Effector memory CD4-positive, alpha-beta T cell (primary cell): Measurements from ENCODE around the gene NUMBL.
A peak's percentile ranks its signal among the peaks of the same experiment; 100 is the strongest.

Experiments used
- DNase-seq, 3 donors: peaks; one replicate each; pipeline ENCODE4 v3.0.0-alpha.2; 2020
- H3K27ac ChIP-seq: 2 replicates; pipeline ENCODE4 v1.7.0; 2013; ENCODE audit warnings: mild to moderate bottlenecking, low read length, moderate library complexity; ENCODE audit not compliant: insufficient read depth, poor library complexity, severe bottlenecking
- H3K27me3 ChIP-seq: replicated peaks from 2 replicates; pipeline ENCODE4 v1.7.0; 2013; ENCODE audit warnings: mild to moderate bottlenecking, low read length; ENCODE audit not compliant: insufficient read depth, control insufficient read depth, poor library complexity, severe bottlenecking
- H3K36me3 ChIP-seq: 2 replicates; pipeline ENCODE4 v1.7.0; 2013; ENCODE audit warnings: mild to moderate bottlenecking, low read length, moderate library complexity; ENCODE audit not compliant: control insufficient read depth, insufficient read depth
- H3K4me1 ChIP-seq: 2 replicates; pipeline ENCODE4 v1.7.0; 2013; ENCODE audit warnings: low read length, mild to moderate bottlenecking; ENCODE audit not compliant: control insufficient read depth, insufficient read depth, poor library complexity, severe bottlenecking
- H3K4me3 ChIP-seq: 2 replicates; pipeline ENCODE4 v1.7.0; 2013; ENCODE audit warnings: low read length, low read depth, mild to moderate bottlenecking; ENCODE audit not compliant: insufficient read depth, poor library complexity, severe bottlenecking
- H3K9me3 ChIP-seq: 2 replicates; pipeline ENCODE4 v1.7.0; 2013; ENCODE audit warnings: mild to moderate bottlenecking, low read length, moderate library complexity; ENCODE audit not compliant: control insufficient read depth

Gene NUMBL

GRCh38 chr19:40716482-40717324 lies 26.3 kb upstream of the NUMBL start, which contains the start of the genes COQ8B and ITPKC:
COQ8B (minus strand) TSS chr19:40716886; CDS start chr19:40714632, 2,254 bp downstream.
ITPKC (plus strand) TSS chr19:40717112; CDS start chr19:40717136, 24 bp downstream.
- H3K4me1 ChIP-seq: peaks cover 45% of the 10 kb centered on the region
- peak; percentile 99 to 100 (median 99) for DNase-seq
- no peaks in the 10 kb centered on the region for H3K9me3 ChIP-seq
- peaks cover 1% of the 10 kb centered on the region for H3K36me3 ChIP-seq
- peak within 1 kb of the TSS; percentile 67 for H3K4me3 ChIP-seq
- peak within 1 kb of the TSS; percentile 95 for H3K27ac ChIP-seq
- H3K27me3 ChIP-seq: no peaks in the 10 kb centered on the region

GRCh38 chr19:40716031-40716481 lies 25.6 kb upstream of the NUMBL start:
- peak overlapping the region; percentile 95 for H3K27ac ChIP-seq
- H3K36me3 ChIP-seq: no peaks in the 10 kb centered on the region
- DNase-seq: peak; percentile 35 to 64 (median 60)
- H3K9me3 ChIP-seq: no peaks in the 10 kb centered on the region
- H3K27me3 ChIP-seq: no peaks in the 10 kb centered on the region
- peaks cover 45% of the 10 kb centered on the region for H3K4me1 ChIP-seq
- peak overlapping the region; percentile 67 for H3K4me3 ChIP-seq

- Histone ChIP-seq H3K4me1 (peaks cover 45% of the 10 kb centered on the region), H3K27me3 (no peaks in the 10 kb centered on the region), H3K9me3 (no peaks in the 10 kb centered on the region), H3K4me3 (peak overlapping the region; percentile 67), H3K36me3 (peaks cover 3% of the 10 kb centered on the region), H3K27ac (peak overlapping the region; percentile 95)
- peak; percentile 87 to 90 (median 90) for DNase-seq
These were observed 24.2 kb upstream of the NUMBL start for GRCh38 chr19:40714441-40715299.

GRCh38 chr19:40713939-40714338 lies 23.5 kb upstream of the NUMBL start:
- DNase-seq: no peak
- H3K27me3 ChIP-seq: no peaks in the 10 kb centered on the region
- peak overlapping the region; percentile 67 for H3K4me3 ChIP-seq
- peak overlapping the region; percentile 95 for H3K27ac ChIP-seq
- H3K4me1 ChIP-seq: peaks cover 38% of the 10 kb centered on the region
- H3K9me3 ChIP-seq: no peaks in the 10 kb centered on the region
- peaks cover 5% of the 10 kb centered on the region for H3K36me3 ChIP-seq

DNA sequence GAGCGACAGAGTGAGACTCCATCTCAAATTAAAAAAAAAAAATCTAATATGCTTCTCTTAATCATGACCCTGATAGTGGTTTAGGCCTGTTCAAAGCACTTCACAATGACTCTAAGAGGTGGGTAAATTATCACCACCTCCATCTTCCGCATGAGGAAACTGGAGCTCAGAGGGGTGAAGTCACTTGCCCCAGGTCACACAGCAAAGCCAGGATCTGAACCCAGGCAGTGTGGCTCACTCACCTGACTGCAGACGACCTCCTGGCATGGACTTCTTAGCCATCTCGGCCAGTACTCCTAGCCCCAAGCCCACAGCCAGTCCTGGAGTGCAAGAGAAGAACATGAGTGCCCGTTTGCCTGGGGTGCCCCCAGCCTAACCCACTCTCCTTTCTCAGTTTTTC lies 19.4 kb upstream of the NUMBL start:
- Histone ChIP-seq H3K27ac (no peak overlapping the region), H3K36me3 (peaks cover 9% of the 10 kb centered on the region), H3K9me3 (no peaks in the 10 kb centered on the region), H3K4me3 (no peak overlapping the region), H3K4me1 (peaks cover 9% of the 10 kb centered on the region), H3K27me3 (no peaks in the 10 kb centered on the region)
- DNase-seq: no peak

GRCh38 chr19:40707615-40708014 lies 17.2 kb upstream of the NUMBL start:
- H3K36me3 ChIP-seq: peaks cover 23% of the 10 kb centered on the region
- no peak overlapping the region for H3K27ac ChIP-seq
- H3K4me3 ChIP-seq: no peak overlapping the region
- no peaks in the 10 kb centered on the region for H3K27me3 ChIP-seq
- no peaks in the 10 kb centered on the region for H3K9me3 ChIP-seq
- DNase-seq: no peak
- H3K4me1 ChIP-seq: no peaks in the 10 kb centered on the region

DNA sequence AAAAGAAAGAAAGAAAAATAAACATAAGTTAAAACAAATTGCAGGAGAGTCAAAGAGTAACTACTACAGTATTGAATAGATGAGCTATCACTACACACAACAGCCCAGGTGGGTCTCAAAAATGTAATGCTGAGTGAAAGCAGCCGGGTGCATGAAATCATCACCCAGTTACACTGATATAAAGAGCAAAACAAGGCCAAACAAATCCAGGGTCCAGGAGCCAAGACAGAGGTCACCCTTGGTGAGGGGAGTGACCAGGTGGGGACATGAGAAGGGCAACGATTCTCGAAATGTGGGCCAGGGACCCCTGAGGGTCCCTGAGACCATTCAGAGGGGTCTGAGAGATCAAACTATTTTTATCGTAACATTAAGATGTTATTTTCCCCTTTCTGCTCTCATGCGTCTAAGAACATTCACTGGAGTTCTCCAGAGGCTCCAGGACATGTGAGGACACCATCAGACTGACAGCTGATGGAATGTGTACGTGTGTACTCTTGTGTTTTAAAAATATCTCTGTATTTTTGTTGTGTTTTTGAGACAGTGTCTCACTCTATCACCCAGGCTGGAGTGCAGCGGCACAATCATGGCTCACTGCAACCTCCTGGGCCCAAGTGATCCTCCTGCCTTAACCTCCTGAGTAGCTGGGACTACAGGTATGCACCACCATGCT lies 15.6 kb upstream of the NUMBL start:
- DNase-seq: no peak
- Histone ChIP-seq H3K27me3 (no peaks in the 10 kb centered on the region), H3K36me3 (peaks cover 34% of the 10 kb centered on the region), H3K4me1 (no peaks in the 10 kb centered on the region), H3K27ac (no peak overlapping the region), H3K4me3 (no peak overlapping the region), H3K9me3 (no peaks in the 10 kb centered on the region)

DNA sequence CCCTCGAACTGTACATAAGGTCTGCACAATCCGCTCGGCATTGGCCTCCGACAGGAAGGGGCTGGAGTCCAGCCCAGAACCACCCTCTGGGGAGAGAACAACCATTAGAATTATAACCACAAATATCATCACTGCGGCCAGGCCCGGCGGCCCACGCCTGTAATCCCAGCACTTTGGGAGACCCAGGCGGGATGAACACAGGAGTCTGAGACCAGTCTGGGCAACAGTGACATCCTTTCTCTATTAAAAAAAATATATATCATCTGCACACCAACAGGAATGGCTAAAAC lies 14.9 kb upstream of the NUMBL start:
- no peaks in the 10 kb centered on the region for H3K4me1 ChIP-seq
- H3K36me3 ChIP-seq: peaks cover 36% of the 10 kb centered on the region
- H3K27ac ChIP-seq: no peak overlapping the region
- H3K9me3 ChIP-seq: no peaks in the 10 kb centered on the region
- DNase-seq: no peak
- no peak overlapping the region for H3K4me3 ChIP-seq
- H3K27me3 ChIP-seq: no peaks in the 10 kb centered on the region

DNA sequence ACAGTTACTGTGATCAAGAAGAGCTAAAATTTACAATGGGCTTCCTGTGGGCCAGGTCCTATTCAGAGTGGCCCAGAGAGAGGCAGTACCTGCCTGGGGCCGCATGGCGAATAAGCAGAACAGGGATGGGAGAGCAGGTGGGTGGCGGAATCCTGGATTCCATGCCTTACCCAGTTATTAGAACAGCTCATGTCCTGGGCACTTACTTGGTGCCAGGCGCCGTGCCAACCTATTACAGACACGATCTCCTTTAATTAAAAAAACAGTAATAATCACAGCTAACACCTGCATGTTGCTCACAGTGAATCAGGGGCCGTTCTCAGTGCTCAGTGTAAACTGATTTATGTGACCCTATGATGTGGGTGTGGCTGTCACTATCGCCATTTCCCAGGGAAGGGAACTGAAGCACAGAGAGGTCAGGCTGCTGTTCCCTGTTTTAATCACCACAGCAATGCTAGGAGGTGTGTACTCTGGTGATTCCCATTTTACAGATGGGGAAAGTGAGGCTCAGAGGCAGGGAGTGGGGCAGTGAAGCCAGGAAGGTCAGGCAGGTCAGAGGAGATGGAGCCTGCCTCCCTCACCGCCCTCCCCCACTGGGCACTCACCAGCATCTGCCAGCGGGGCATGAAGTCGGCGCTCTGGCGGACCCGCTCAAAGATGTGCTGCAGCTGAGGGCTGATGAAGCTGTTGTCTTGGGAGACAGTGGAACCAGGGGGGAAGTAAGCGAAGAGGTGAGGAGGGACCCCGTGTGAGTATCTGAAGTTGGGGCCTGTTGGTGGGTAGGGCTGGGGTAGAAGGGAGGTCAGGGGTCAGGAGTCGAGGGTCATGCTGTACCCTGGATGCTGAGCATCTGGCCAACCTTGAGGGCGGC lies 14.3 kb upstream of the NUMBL start:
- H3K27ac ChIP-seq: no peak overlapping the region
- H3K36me3 ChIP-seq: peaks cover 34% of the 10 kb centered on the region

More for the DNA sequence above, 14.3 kb upstream of the NUMBL start:
- Histone ChIP-seq H3K4me3 (no peak overlapping the region), H3K4me1 (no peaks in the 10 kb centered on the region), H3K27me3 (no peaks in the 10 kb centered on the region), H3K9me3 (no peaks in the 10 kb centered on the region)
- DNase-seq: no peak
